ENCODE results near the gene DENND2D. TPM values are rescaled to one million over a fixed set of nuclear protein-coding genes. Genes with fewer than 3 reads are reported as not detected.
A peak's percentile ranks its signal among the peaks of the same experiment; 100 is the strongest.

The DENND2D gene
- total RNA-seq, 1 donor from 2014 or later, result not detected

DNA sequence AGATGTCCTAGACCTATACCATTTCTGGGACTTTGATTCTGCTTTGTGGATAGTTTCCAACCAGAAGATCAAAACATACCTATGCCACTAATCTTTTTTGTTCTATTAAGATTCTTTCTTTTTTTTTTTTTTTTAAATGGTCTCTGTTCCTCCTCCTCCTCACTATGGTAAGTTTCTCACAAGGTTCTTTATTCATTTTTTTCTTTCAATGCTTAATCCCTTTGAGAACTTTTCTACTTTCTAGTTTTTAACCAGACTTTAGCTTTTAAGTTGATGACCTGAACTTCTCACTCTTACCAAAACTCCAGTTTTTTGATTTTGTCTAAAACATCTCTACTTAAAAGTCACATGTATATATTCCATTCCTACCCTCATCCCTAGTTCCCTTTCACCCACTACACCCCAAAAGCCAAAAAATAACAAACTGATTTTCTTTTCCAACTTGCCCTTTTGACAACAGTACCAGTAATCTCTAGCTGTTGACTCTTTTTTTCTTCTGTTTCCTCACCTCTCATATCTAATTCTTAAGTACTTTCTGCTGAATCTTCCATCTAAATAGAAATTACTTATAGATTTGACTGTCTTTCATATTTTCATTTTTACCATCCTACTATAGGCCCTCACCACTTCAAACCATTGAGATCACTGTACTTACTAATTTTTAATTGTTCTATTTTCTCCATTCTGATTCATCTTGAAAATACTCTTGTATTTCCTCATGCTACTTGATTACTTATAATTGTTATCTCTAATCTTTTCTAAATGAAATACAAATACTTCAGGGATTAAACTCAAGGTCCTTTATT, 54.3 kb downstream of the DENND2D start:
- H3K4me3 Mint-ChIP-seq (ENCODE audit: unreplicated experiment), result no peak overlapping the region
- no peaks in the 10 kb centered on the region for H3K27me3 Mint-ChIP-seq (ENCODE audit: unreplicated experiment)
- H3K36me3 Mint-ChIP-seq (ENCODE audit: unreplicated experiment), result no peaks in the 10 kb centered on the region
- TF ChIP-seq, protein P1, sequence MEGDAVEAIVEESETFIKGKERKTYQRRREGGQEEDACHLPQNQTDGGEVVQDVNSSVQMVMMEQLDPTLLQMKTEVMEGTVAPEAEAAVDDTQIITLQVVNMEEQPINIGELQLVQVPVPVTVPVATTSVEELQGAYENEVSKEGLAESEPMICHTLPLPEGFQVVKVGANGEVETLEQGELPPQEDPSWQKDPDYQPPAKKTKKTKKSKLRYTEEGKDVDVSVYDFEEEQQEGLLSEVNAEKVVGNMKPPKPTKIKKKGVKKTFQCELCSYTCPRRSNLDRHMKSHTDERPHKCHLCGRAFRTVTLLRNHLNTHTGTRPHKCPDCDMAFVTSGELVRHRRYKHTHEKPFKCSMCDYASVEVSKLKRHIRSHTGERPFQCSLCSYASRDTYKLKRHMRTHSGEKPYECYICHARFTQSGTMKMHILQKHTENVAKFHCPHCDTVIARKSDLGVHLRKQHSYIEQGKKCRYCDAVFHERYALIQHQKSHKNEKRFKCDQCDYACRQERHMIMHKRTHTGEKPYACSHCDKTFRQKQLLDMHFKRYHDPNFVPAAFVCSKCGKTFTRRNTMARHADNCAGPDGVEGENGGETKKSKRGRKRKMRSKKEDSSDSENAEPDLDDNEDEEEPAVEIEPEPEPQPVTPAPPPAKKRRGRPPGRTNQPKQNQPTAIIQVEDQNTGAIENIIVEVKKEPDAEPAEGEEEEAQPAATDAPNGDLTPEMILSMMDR (IDR thresholded peaks at IDR 0.05; ENCODE audit: partially characterized antibody, unreplicated experiment), result no peak
- H3K4me1 Mint-ChIP-seq (ENCODE audit: low read depth, unreplicated experiment), result peaks cover 13% of the 10 kb centered on the region
- DNase-seq, result no peak
- no peaks in the 10 kb centered on the region for H3K9me3 Mint-ChIP-seq (ENCODE audit: unreplicated experiment)
- H3K27ac Mint-ChIP-seq (ENCODE audit: unreplicated experiment), result no peak overlapping the region

DNA sequence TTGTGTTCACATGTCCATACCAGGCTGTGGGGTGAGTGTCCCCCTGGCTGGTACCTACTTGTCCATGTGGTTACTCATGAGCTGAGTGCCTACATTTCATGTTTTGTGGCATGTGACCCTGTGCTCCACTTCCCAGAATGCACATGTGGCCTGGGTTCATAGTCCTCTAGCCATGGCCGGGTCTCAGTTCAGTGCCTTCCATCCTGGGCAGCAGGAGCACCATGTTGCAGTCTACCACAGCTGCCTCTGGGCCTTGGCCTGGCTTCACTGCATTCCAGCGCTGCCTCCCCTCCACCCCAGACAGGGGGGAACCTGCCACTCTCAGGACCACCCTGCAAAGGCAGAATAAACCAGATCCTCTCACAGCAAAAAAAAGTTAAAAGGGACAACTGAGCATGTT, 54.9 kb downstream of the DENND2D start:
- no peaks in the 10 kb centered on the region for H3K36me3 Mint-ChIP-seq (ENCODE audit: unreplicated experiment)
- no peak overlapping the region for H3K4me3 Mint-ChIP-seq (ENCODE audit: unreplicated experiment)
- H3K27ac Mint-ChIP-seq (ENCODE audit: unreplicated experiment), result no peak overlapping the region
- DNase-seq, result no peak
- peaks cover 16% of the 10 kb centered on the region for H3K4me1 Mint-ChIP-seq (ENCODE audit: low read depth, unreplicated experiment)
- TF ChIP-seq, protein P1 (IDR thresholded peaks at IDR 0.05; ENCODE audit: partially characterized antibody, unreplicated experiment), result no peak
- no peaks in the 10 kb centered on the region for H3K9me3 Mint-ChIP-seq (ENCODE audit: unreplicated experiment)
- no peaks in the 10 kb centered on the region for H3K27me3 Mint-ChIP-seq (ENCODE audit: unreplicated experiment)

DNA sequence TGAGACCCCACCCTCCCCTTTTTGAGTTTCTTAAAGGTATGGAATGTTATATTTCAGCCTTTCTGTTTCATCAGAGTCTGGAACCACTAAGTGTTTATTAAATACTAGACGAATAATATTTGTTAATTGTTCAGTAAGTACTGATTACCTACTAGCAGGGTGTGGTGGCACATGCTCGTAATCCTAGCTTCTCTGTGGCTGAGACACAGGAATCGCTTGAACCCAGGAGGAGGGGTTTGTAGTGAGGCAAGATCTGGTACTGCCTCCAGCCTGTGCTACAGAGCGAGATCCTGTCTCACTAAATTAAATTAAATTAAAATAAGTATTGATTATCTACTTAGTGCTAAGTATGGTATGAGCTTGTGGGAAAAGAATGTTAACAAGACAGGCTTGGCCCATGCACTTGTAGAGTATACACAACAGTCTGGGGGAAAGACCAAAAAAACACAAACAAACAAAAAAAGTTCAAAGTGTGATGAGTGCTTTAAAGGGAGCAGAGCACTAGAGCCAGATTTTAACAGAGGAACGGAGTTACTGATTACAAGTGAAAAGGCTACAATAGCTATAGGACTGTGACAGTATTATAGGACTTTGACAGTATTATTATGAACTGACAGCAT, 58.0 kb downstream of the DENND2D start:
- DNase-seq, result no peak
- Mint-ChIP-seq H3K4me3 (ENCODE audit: unreplicated experiment) (peak overlapping the region; percentile 40), H3K27ac (ENCODE audit: unreplicated experiment) (no peak overlapping the region)

DNA sequence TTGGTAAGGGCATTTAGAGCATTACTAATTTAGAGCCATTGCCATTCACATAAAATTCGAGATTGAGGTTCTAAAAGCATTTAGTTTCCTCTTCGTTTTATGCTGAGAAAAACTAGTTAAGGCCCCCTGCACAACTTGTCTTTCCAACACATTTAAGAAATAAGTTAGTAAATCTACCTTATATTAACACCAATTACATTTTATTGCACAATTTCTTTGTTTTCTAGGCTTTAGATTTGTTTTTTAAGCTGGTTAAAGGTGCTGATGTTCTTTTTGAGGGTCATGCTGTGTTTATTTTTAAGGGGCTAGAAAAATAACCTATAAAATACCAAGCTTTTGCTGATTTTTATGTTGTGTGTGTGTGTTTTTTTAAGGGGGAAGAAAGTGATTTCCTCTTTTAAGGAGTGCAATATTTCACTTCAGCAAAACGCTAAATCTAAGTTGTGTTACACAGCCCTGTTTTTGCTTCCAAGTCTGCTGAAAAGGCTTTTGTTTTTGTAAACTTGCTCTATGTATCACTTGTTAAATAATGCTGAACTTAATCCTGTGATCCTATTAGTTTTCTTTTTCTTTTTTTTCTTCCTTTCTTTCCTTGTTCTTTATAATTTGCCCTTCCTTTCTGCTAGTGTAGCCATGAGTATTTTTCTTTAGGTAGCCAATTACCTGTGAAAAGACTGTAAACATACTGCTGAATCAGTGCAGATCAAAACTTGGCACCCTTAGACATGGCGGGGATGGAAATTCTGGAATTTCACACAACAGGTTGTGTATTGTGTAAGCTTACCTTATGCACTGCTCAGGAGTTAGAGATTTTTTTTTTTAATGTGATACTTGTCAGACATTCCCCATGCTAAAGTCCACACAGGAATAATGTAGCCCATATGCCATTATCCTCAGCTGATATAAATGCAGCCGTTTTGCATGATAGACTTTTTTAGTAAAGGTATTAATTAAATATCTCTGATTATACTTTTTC, 58.9 kb downstream of the DENND2D start:
- H3K27ac Mint-ChIP-seq (ENCODE audit: unreplicated experiment), result no peak overlapping the region
- H3K9me3 Mint-ChIP-seq (ENCODE audit: unreplicated experiment), result peaks cover 2% of the 10 kb centered on the region
- TF ChIP-seq, protein P1 (IDR thresholded peaks at IDR 0.05; ENCODE audit: partially characterized antibody, unreplicated experiment), result no peak
- H3K4me3 Mint-ChIP-seq (ENCODE audit: unreplicated experiment), result peak overlapping the region; percentile 100
- H3K4me1 Mint-ChIP-seq (ENCODE audit: low read depth, unreplicated experiment), result peaks cover 23% of the 10 kb centered on the region
- no peak for DNase-seq
- peaks cover 6% of the 10 kb centered on the region for H3K27me3 Mint-ChIP-seq (ENCODE audit: unreplicated experiment)
- no peaks in the 10 kb centered on the region for H3K36me3 Mint-ChIP-seq (ENCODE audit: unreplicated experiment)

More for the DNA sequence above, 58.0 kb downstream of the DENND2D start:
- Mint-ChIP-seq H3K36me3 (ENCODE audit: unreplicated experiment) (no peaks in the 10 kb centered on the region), H3K9me3 (ENCODE audit: unreplicated experiment) (peaks cover 2% of the 10 kb centered on the region), H3K4me1 (ENCODE audit: low read depth, unreplicated experiment) (peaks cover 23% of the 10 kb centered on the region), H3K27me3 (ENCODE audit: unreplicated experiment) (peaks cover 6% of the 10 kb centered on the region)
- TF ChIP-seq, protein P1 (IDR thresholded peaks at IDR 0.05; ENCODE audit: partially characterized antibody, unreplicated experiment), result no peak

All from glutamatergic neuron (in vitro differentiated cells).